Measurements from ENCODE around the gene SPACA1.
A peak's percentile ranks its signal among the peaks of the same experiment; 100 is the strongest.

The SPACA1 gene

DNA sequence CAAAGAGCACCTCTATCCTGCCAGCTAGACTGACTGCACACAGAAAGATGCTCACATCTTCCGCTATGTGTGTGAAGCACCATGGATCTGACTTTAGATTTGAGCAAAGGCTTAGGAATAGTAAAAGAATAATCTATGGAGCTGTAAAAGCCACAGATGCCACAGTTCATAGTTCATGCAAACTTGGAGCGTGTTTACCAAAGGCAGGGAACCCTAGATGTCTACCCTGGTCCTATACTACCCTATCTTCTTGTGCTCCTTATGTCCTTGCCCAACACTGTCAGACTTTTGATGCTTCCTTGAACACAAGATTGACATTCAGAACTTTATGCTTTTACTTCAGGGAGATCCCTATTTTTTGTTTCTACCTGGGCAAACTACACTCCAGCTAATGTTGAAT lies 39.2 kb downstream of the SPACA1 start:
- H3K4me3 ChIP-seq (ENCODE audit: control insufficient read depth, low read depth, low read length): no peak overlapping the region
- no peak for TF ChIP-seq CTCF (conservative IDR thresholded peaks at IDR 0.05; ENCODE audit: control insufficient read depth, insufficient read depth, low read depth, low read length)
- no peak for DNase-seq (ENCODE audit: low read depth)

GRCh38 chr6:88089708-88090107 lies 42.1 kb downstream of the SPACA1 start:
- H3K4me3 ChIP-seq (ENCODE audit: control insufficient read depth, low read depth, low read length): no peak overlapping the region
- TF ChIP-seq CTCF (conservative IDR thresholded peaks at IDR 0.05; ENCODE audit: control insufficient read depth, insufficient read depth, low read depth, low read length): no peak

GRCh38 chr6:88105741-88106340 lies 58.2 kb downstream of the SPACA1 start:
- no peak overlapping the region for H3K4me3 ChIP-seq (ENCODE audit: control insufficient read depth, low read depth, low read length)
- DNase-seq (ENCODE audit: low read depth): peak; percentile 5

More at GRCh38 chr6:88089708-88090107, 42.1 kb downstream of the SPACA1 start:
- DNase-seq (ENCODE audit: low read depth): no peak

GRCh38 chr6:88107241-88107640 lies 59.6 kb downstream of the SPACA1 start:
- TF ChIP-seq CTCF (conservative IDR thresholded peaks at IDR 0.05; ENCODE audit: control insufficient read depth, insufficient read depth, low read depth, low read length): no peak
- H3K4me3 ChIP-seq (ENCODE audit: control insufficient read depth, low read depth, low read length): no peak overlapping the region
- no peak for DNase-seq (ENCODE audit: low read depth)

More at GRCh38 chr6:88105741-88106340, 58.2 kb downstream of the SPACA1 start:
- TF ChIP-seq CTCF (conservative IDR thresholded peaks at IDR 0.05; ENCODE audit: control insufficient read depth, insufficient read depth, low read depth, low read length): no peak

DNA sequence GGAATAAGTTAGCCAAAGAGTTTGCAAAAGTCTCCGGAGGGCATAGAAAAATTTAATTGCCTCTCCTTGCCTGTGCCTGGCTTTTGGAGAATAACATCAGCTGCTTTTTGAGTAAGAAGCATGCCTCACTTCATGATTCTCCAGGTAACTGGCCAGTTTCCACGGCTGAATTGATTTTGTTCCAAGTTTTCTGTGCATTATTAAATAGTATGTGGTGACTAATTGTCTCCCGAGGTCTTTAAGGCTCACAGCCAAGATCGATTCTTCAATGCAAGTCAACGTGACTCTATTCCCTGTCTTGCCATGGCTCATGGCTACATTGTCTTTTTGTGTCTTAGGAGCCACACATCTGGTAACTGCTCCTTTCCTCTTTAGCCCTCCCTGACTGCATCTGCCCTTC lies 64.3 kb downstream of the SPACA1 start:
- no peak for TF ChIP-seq CTCF (conservative IDR thresholded peaks at IDR 0.05; ENCODE audit: control insufficient read depth, insufficient read depth, low read depth, low read length)
- H3K4me3 ChIP-seq (ENCODE audit: control insufficient read depth, low read depth, low read length): no peak overlapping the region
- peak; percentile 23 for DNase-seq (ENCODE audit: low read depth)

DNA sequence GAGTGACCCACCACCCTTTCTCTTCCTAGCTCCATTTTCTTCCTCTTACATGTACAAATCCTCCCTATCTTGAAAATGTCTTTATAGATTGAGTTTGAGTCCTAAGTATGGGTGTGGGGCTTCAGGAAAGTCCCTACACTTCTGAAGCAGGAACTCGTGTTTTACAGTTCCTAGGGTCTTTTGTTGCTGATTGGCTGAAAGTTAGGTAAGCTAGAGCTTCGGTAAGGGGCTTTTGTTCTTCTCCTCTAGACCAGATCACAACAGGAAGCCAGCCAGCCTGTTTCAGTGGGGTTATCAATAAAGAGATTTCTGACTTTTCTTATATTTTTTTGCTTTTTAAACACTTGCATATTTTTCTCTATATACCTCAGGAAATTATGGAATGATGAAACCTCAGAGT lies 67.2 kb downstream of the SPACA1 start:
- DNase-seq (ENCODE audit: low read depth): no peak
- no peak overlapping the region for H3K4me3 ChIP-seq (ENCODE audit: control insufficient read depth, low read depth, low read length)
- TF ChIP-seq CTCF (conservative IDR thresholded peaks at IDR 0.05; ENCODE audit: control insufficient read depth, insufficient read depth, low read depth, low read length): no peak

- TF ChIP-seq CTCF (conservative IDR thresholded peaks at IDR 0.05; ENCODE audit: control insufficient read depth, insufficient read depth, low read depth, low read length): no peak
- no peak overlapping the region for H3K4me3 ChIP-seq (ENCODE audit: control insufficient read depth, low read depth, low read length)
- DNase-seq (ENCODE audit: low read depth): no peak
Measured at GRCh38 chr6:88115307-88115706, 67.7 kb downstream of the SPACA1 start.

Measured in fibroblast of mammary gland (primary cell).